Skeletal muscle satellite cell (primary cell): Measurements from ENCODE around the gene IGFL2.
"Not testable (repeated sequence)": the region's sequence is repeated elsewhere in the genome, so short reads cannot be mapped to it uniquely, and the experiment has no call there.

ENCODE experiments used
- H3K27me3 ChIP-seq: 2 replicates; pipeline ENCODE4 v1.7.0; 2013; ENCODE audit warnings: low read length; ENCODE audit not compliant: control insufficient read depth, insufficient read depth
- H3K36me3 ChIP-seq: 2 replicates; pipeline ENCODE4 v1.7.0; 2013; ENCODE audit warnings: mild to moderate bottlenecking, control low read depth, low read length; ENCODE audit not compliant: insufficient read depth
- H3K4me1 ChIP-seq: 2 replicates; pipeline ENCODE4 v1.7.0; 2013; ENCODE audit warnings: low read length; ENCODE audit not compliant: control insufficient read depth, insufficient read depth
- H3K4me2 ChIP-seq: 2 replicates; pipeline ENCODE4 v1.7.0; 2013; ENCODE audit warnings: mild to moderate bottlenecking, low read length
- H3K4me3 ChIP-seq: 2 replicates; pipeline ENCODE4 v1.7.0; 2013; ENCODE audit warnings: low read length
- H3K9ac ChIP-seq: 2 replicates; pipeline ENCODE4 v1.7.0; 2013; ENCODE audit warnings: mild to moderate bottlenecking, low read depth, low read length, moderate library complexity
- H3K9me3 ChIP-seq: replicated peaks from 2 replicates; pipeline ENCODE4 v1.7.0; 2013; ENCODE audit warnings: mild to moderate bottlenecking, control low read depth, low read length

Gene IGFL2

DNA sequence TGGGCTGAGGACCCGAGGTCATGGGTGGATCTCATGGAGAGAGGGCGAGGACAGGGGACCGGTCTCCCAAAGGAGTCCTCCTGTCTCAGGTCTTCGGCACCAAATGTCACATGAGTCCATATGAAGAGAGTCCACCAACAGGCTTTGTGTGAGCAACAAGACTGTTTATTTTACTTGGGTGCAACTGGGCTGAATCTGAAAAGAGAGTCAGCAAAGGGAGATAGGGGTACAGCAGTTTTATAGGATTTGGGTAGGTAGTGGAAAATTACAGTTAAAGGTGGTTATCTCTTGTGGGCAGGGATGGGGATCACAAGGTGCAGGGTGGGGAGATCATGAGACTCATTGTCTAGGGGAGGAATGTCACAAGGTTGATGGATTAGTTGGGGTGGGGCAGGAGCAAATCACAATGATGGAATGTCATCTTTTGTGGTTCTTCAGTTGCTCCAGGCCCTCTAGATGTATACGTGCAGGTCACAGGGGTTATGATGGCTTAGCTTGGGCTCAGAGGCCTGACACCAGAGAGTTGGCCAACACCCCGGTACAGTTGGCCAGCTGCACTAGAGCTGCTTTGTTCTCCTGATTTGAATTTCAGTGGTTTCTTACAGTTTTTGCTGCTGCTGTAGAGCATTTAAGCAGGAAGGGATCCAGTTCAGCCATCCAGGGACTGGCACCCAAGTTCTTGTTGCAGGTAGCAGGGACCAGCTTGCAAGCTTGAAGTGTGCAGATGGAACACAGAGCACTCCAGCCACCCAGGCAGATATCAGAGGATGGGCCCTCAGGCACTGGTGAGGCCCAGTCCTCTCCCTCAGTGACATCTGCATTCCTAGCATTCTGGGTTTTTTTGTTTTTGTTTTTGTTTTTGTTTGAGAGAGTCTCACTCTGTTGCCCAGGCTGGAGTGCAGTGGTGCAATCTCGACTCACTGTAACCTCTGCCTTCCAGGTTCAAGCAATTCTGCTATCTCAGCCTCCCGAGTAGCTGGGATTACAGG, 55.1 kb downstream of the IGFL2 start:
- Histone ChIP-seq H3K4me2 (no peak overlapping the region), H3K36me3 (no peaks in the 10 kb centered on the region), H3K27me3 (peaks cover 64% of the 10 kb centered on the region), H3K9me3 (no peaks in the 10 kb centered on the region), H3K4me3 (no peak overlapping the region), H3K9ac (no peak overlapping the region), H3K4me1 (peaks cover 8% of the 10 kb centered on the region)

GRCh38 chr19:46204008-46204407, 56.0 kb downstream of the IGFL2 start:
- H3K4me3 ChIP-seq = no peak overlapping the region
- peaks cover 64% of the 10 kb centered on the region for H3K27me3 ChIP-seq
- H3K36me3 ChIP-seq = no peaks in the 10 kb centered on the region
- H3K4me1 ChIP-seq = peaks cover 8% of the 10 kb centered on the region
- no peak overlapping the region for H3K4me2 ChIP-seq
- no peak overlapping the region for H3K9ac ChIP-seq
- H3K9me3 ChIP-seq = no peaks in the 10 kb centered on the region

- Histone ChIP-seq H3K36me3 (no peaks in the 10 kb centered on the region), H3K4me1 (peaks cover 8% of the 10 kb centered on the region), H3K4me2 (no peak overlapping the region), H3K4me3 (no peak overlapping the region), H3K9me3 (no peaks in the 10 kb centered on the region), H3K27me3 (peaks cover 67% of the 10 kb centered on the region), H3K9ac (no peak overlapping the region)
Measured at GRCh38 chr19:46205183-46205984, 57.3 kb downstream of the IGFL2 start.

DNA sequence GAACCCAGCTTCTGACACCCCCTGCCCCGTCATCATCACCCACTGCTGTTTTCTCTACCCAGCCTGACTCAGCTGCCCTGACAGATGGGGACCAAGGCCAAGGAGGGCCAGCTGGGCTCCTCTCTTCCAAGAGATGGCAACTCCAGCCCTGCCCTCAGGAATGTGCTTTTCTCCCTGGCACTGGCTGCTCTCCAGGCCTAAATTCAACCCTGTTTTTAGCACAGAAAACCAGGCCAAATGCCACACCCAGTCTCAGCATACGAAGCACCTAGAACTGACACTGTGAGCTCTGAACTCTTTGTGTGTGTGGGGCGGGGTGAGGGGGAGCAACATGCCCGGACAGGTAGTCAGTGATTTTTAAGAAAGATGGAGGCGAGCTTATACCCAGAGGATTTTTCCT, 58.1 kb downstream of the IGFL2 start:
- H3K9me3 ChIP-seq = no peaks in the 10 kb centered on the region
- H3K36me3 ChIP-seq = no peaks in the 10 kb centered on the region
- H3K4me3 ChIP-seq = no peak overlapping the region
- no peak overlapping the region for H3K4me2 ChIP-seq
- no peak overlapping the region for H3K9ac ChIP-seq
- peaks cover 61% of the 10 kb centered on the region for H3K27me3 ChIP-seq
- H3K4me1 ChIP-seq = peaks cover 14% of the 10 kb centered on the region

DNA sequence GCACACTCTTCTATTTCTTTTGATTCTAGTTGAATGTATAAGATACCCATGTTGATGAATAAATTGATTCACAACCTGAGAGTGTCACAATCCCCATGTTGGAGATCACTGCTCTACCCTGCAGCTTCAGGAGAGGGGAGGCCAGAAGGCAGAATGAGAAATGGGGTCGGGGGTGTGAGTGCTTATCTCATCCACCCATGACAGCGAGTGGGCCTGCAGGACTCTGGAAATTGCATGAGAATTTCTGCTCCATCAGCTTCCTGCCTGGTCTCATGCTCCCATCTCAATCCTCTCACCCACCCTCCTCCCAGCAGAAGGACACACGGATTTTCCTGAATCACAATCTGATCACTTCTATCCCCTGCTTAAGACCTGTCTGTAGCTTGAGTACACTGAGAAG, 58.6 kb downstream of the IGFL2 start:
- Histone ChIP-seq H3K4me2 (no peak overlapping the region), H3K36me3 (no peaks in the 10 kb centered on the region), H3K9me3 (no peaks in the 10 kb centered on the region), H3K27me3 (peaks cover 58% of the 10 kb centered on the region), H3K4me3 (no peak overlapping the region), H3K4me1 (peaks cover 16% of the 10 kb centered on the region), H3K9ac (no peak overlapping the region)

- H3K4me3 ChIP-seq, H3K9ac ChIP-seq, H3K9me3 ChIP-seq, H3K4me2 ChIP-seq, H3K36me3 ChIP-seq: not testable (repeated sequence)
- H3K4me1 ChIP-seq = peaks cover 16% of the 10 kb centered on the region
- H3K27me3 ChIP-seq = peaks cover 58% of the 10 kb centered on the region
Measured at GRCh38 chr19:46207858-46208257, 59.8 kb downstream of the IGFL2 start.

- H3K27me3 ChIP-seq = peaks cover 63% of the 10 kb centered on the region
- no peak overlapping the region for H3K4me3 ChIP-seq
- H3K9me3 ChIP-seq = no peaks in the 10 kb centered on the region
- no peaks in the 10 kb centered on the region for H3K36me3 ChIP-seq
- no peak overlapping the region for H3K9ac ChIP-seq
- peaks cover 16% of the 10 kb centered on the region for H3K4me1 ChIP-seq
- no peak overlapping the region for H3K4me2 ChIP-seq
Measured at GRCh38 chr19:46209051-46209450, 61.0 kb downstream of the IGFL2 start.

DNA sequence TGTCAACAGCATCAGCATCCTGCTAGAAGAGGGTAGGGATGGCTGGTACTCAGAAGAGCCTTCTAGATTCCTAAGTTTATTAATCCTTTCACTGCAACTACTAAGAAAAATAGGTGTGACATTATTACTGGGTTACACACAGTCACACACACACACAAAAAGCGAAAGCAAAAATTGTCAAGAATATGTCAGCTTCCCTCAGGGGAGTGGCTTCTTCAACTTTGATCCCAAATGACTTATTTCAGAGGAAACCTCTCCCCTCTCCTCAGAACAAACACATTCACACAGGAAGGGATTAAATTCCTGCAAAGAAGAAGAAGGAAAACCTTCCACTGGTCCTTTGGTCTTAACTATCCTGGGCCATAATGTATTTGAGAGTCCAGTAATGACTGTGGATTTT, 61.4 kb downstream of the IGFL2 start:
- Histone ChIP-seq H3K27me3 (peaks cover 64% of the 10 kb centered on the region), H3K4me2 (no peak overlapping the region), H3K4me1 (peaks cover 16% of the 10 kb centered on the region), H3K36me3 (no peaks in the 10 kb centered on the region), H3K9ac (no peak overlapping the region), H3K9me3 (no peaks in the 10 kb centered on the region), H3K4me3 (no peak overlapping the region)

DNA sequence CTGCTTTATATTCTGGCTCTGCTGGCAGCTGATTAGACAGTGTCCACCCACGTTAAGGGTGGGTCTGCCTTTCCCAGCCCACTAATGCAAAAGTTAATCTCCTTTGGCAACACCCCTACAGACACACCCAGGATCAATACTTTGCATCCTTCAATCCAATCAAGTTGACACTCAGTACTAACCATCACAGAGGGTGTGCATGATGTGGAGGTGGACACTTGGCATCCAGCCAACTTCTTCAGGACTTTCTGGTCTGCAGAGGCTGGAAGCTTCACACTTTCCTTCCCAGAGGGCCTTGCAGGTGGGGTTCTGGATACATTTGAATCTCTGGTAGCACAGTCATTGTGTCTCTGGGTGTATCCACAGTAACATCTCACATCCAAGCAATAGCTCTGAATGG, 62.6 kb downstream of the IGFL2 start:
- no peak overlapping the region for H3K4me3 ChIP-seq
- H3K36me3 ChIP-seq = no peaks in the 10 kb centered on the region
- H3K9ac ChIP-seq = no peak overlapping the region
- peaks cover 16% of the 10 kb centered on the region for H3K4me1 ChIP-seq
- no peaks in the 10 kb centered on the region for H3K9me3 ChIP-seq
- H3K4me2 ChIP-seq = no peak overlapping the region
- H3K27me3 ChIP-seq = peaks cover 55% of the 10 kb centered on the region
